Measurements from ENCODE around the gene SLC1A6. TPM values are rescaled to one million over a fixed set of nuclear protein-coding genes. Genes with fewer than 3 reads are reported as not detected.

The SLC1A6 gene
- total RNA-seq, 4 donors from 2014 or later = not detected

GRCh38 chr19:14974488-14974887, 5.2 kb downstream of the SLC1A6 start:
- Histone ChIP-seq H3K4me3 (no peak overlapping the region), H3K4me1 (peaks cover 0 to 5% (median 2%) of the 10 kb centered on the region in 4 donors), H3K27ac (replicated peaks in 1 of 4) (no peak overlapping the region), H3K27me3 (peaks cover 0 to 59% (median 5%) of the 10 kb centered on the region in 4 donors), H3K9me3 (no peaks in the 10 kb centered on the region), H3K36me3 (no peaks in the 10 kb centered on the region)
- TF ChIP-seq EP300 (IDR thresholded peaks at IDR 0.05) (no peak), CTCF (IDR thresholded peaks at IDR 0.05) (no peak), POLR2AphosphoS5 (IDR thresholded peaks at IDR 0.05) (no peak), POLR2A (IDR thresholded peaks at IDR 0.05; ENCODE audit: low read depth) (no peak)
- intact Hi-C loops (cut with DNase I) = no loop called here
- no peak for DNase-seq (ENCODE audit: extremely low spot score)
- WGBS = 85% methylated on average over 4 of the region's 4 CpGs

- Histone ChIP-seq H3K36me3 (no peaks in the 10 kb centered on the region), H3K27me3 (peaks cover 0 to 41% (median 0%) of the 10 kb centered on the region in 4 donors), H3K9me3 (peaks cover 0 to 3% (median 0%) of the 10 kb centered on the region in 4 donors), H3K4me1 (no peaks in the 10 kb centered on the region), H3K27ac (replicated peaks in 1 of 4) (no peak overlapping the region), H3K4me3 (no peak overlapping the region)
- no peak for DNase-seq (ENCODE audit: extremely low spot score)
- intact Hi-C loops (cut with DNase I) = no loop called here
- TF ChIP-seq POLR2AphosphoS5 (IDR thresholded peaks at IDR 0.05) = no peak
- no peak for TF ChIP-seq POLR2A (IDR thresholded peaks at IDR 0.05; ENCODE audit: low read depth)
- no peak for TF ChIP-seq EP300 (IDR thresholded peaks at IDR 0.05)
- no peak for TF ChIP-seq CTCF (IDR thresholded peaks at IDR 0.05)
- 71% methylated on average over 5 of the region's 27 CpGs for WGBS
Measured at GRCh38 chr19:14972676-14973075, 7.0 kb downstream of the SLC1A6 start.

- 82% methylated on average over 3 of the region's 7 CpGs for WGBS
- intact Hi-C loops (cut with DNase I) = no loop called here
Measured at GRCh38 chr19:14971474-14971873, 8.2 kb downstream of the SLC1A6 start.

GRCh38 chr19:14968247-14968646, 11.4 kb downstream of the SLC1A6 start:
- H3K4me3 ChIP-seq = no peak overlapping the region
- peaks cover 0 to 3% (median under 1%) of the 10 kb centered on the region in 4 donors for H3K9me3 ChIP-seq
- H3K36me3 ChIP-seq = no peaks in the 10 kb centered on the region
- H3K27ac ChIP-seq (replicated peaks in 1 of 4) = no peak overlapping the region
- intact Hi-C loops (cut with DNase I) = no loop called here
- H3K27me3 ChIP-seq = peaks cover 0 to 17% (median 0%) of the 10 kb centered on the region in 4 donors
- WGBS = 94% methylated on average over 12 of the region's 14 CpGs
- TF ChIP-seq EP300 (IDR thresholded peaks at IDR 0.05) (no peak), POLR2AphosphoS5 (IDR thresholded peaks at IDR 0.05) (no peak), CTCF (IDR thresholded peaks at IDR 0.05) (no peak), POLR2A (IDR thresholded peaks at IDR 0.05; ENCODE audit: low read depth) (no peak)
- no peak for DNase-seq (ENCODE audit: extremely low spot score)
- H3K4me1 ChIP-seq = no peaks in the 10 kb centered on the region

More at GRCh38 chr19:14971474-14971873, 8.2 kb downstream of the SLC1A6 start:
- no peaks in the 10 kb centered on the region for H3K4me1 ChIP-seq
- no peak for DNase-seq (ENCODE audit: extremely low spot score)
- peaks cover 0 to 3% (median 0%) of the 10 kb centered on the region in 4 donors for H3K9me3 ChIP-seq
- no peak for TF ChIP-seq CTCF (IDR thresholded peaks at IDR 0.05)
- TF ChIP-seq EP300 (IDR thresholded peaks at IDR 0.05) = no peak
- no peak for TF ChIP-seq POLR2A (IDR thresholded peaks at IDR 0.05; ENCODE audit: low read depth)
- TF ChIP-seq POLR2AphosphoS5 (IDR thresholded peaks at IDR 0.05) = no peak
- H3K27ac ChIP-seq (replicated peaks in 1 of 4) = no peak overlapping the region
- no peaks in the 10 kb centered on the region for H3K36me3 ChIP-seq
- H3K27me3 ChIP-seq = peaks cover 0 to 29% (median 0%) of the 10 kb centered on the region in 4 donors
- no peak overlapping the region for H3K4me3 ChIP-seq

Measured in esophagus muscularis mucosa (tissue), 4 donors.